GM12891 (cell line): Measurements from ENCODE around the gene ERN1.
"Not testable (repeated sequence)": the region's sequence is repeated elsewhere in the genome, so short reads cannot be mapped to it uniquely, and the experiment has no call there.

Source experiments
- DNase-seq: peaks from one replicate; pipeline ENCODE4 v3.0.0; 2011; ENCODE audit warnings: low spot score; ENCODE audit not compliant: insufficient read length
- FAIRE-seq: peaks from 2 replicates; lab custom pipeline; 2011; peaks lifted over from hg19 to GRCh38; lab: Jason Lieb, UNC
- PAX5 ChIP-seq: IDR thresholded peaks from 2 replicates; pipeline ENCODE4 v1.6.1; 2011; ENCODE audit warnings: low read length, moderate library complexity, mild to moderate bottlenecking; ENCODE audit not compliant: insufficient read depth, severe bottlenecking
- POLR2A ChIP-seq: IDR thresholded peaks from 2 replicates; pipeline ENCODE4 v1.6.1; 2011; ENCODE audit warnings: low read depth, low read length, control low read depth
- POLR2AphosphoS5 ChIP-seq: IDR thresholded peaks from 2 replicates; pipeline ENCODE4 v1.6.1; 2011; ENCODE audit warnings: low read depth, low read length, control low read depth
- POU2F2 ChIP-seq: IDR thresholded peaks from 2 replicates; pipeline ENCODE4 v1.6.1; 2011; ENCODE audit warnings: low read depth, mild to moderate bottlenecking, control low read depth, low read length, moderate library complexity
- SPI1 ChIP-seq: IDR thresholded peaks from 2 replicates; pipeline ENCODE4 v1.6.1; 2011; ENCODE audit warnings: low read depth, low read length, control low read depth
- TAF1 ChIP-seq: IDR thresholded peaks from 2 replicates; pipeline ENCODE4 v1.6.1; 2011; ENCODE audit warnings: low read depth, low read length, control low read depth

Gene ERN1

GRCh38 chr17:64171041-64171440, 41.1 kb upstream of the ERN1 start:
- no peak for DNase-seq
- TF ChIP-seq SPI1 (no peak), POLR2AphosphoS5 (no peak), POU2F2 (no peak), POLR2A (no peak), TAF1 (no peak), PAX5 (no peak)
- FAIRE-seq, result no peak

GRCh38 chr17:64170286-64170685, 40.3 kb upstream of the ERN1 start:
- DNase-seq, result no peak
- TF ChIP-seq POLR2AphosphoS5 (no peak), POLR2A (no peak), SPI1 (no peak), POU2F2 (no peak), TAF1 (no peak), PAX5 (no peak)
- FAIRE-seq, result no peak

- not testable (repeated sequence) for FAIRE-seq, DNase-seq
- TF ChIP-seq SPI1, result peak; percentile 62
Observed at GRCh38 chr17:64167666-64168065, 37.7 kb upstream of the ERN1 start.

GRCh38 chr17:64166876-64167275, 36.9 kb upstream of the ERN1 start:
- FAIRE-seq, result no peak
- TF ChIP-seq SPI1, result no peak
- no peak for TF ChIP-seq POU2F2
- no peak for TF ChIP-seq POLR2A
- no peak for TF ChIP-seq PAX5
- no peak for TF ChIP-seq TAF1
- TF ChIP-seq POLR2AphosphoS5, result no peak
- DNase-seq, result no peak

- FAIRE-seq (no peak), DNase-seq (no peak)
- no peak for TF ChIP-seq SPI1
- no peak for TF ChIP-seq POU2F2
- TF ChIP-seq TAF1, result no peak
- TF ChIP-seq POLR2AphosphoS5, result no peak
- no peak for TF ChIP-seq PAX5
- TF ChIP-seq POLR2A, result no peak
Observed at GRCh38 chr17:64165347-64165746, 35.4 kb upstream of the ERN1 start.

GRCh38 chr17:64164596-64165285, 34.8 kb upstream of the ERN1 start:
- no peak for DNase-seq
- FAIRE-seq, result no peak
- TF ChIP-seq POU2F2, result no peak
- no peak for TF ChIP-seq SPI1
- no peak for TF ChIP-seq TAF1
- TF ChIP-seq PAX5, result no peak

- DNase-seq, result no peak
- no peak for FAIRE-seq
- no peak for TF ChIP-seq POLR2A
- TF ChIP-seq PAX5, result no peak
- TF ChIP-seq POLR2AphosphoS5, result no peak
- no peak for TF ChIP-seq SPI1
- no peak for TF ChIP-seq TAF1
- TF ChIP-seq POU2F2, result no peak
Observed at GRCh38 chr17:64163468-64163867, 33.5 kb upstream of the ERN1 start.

- DNase-seq (no peak), FAIRE-seq (no peak)
- TF ChIP-seq SPI1, result no peak
- TF ChIP-seq POU2F2, result no peak
- no peak for TF ChIP-seq POLR2A
- TF ChIP-seq PAX5, result no peak
- TF ChIP-seq POLR2AphosphoS5, result no peak
- TF ChIP-seq TAF1, result no peak
Observed at GRCh38 chr17:64162554-64162953, 32.6 kb upstream of the ERN1 start.

- TF ChIP-seq PAX5, result no peak
- no peak for TF ChIP-seq POU2F2
- TF ChIP-seq POLR2A, result no peak
- no peak for TF ChIP-seq POLR2AphosphoS5
- TF ChIP-seq SPI1, result no peak
- FAIRE-seq (no peak), DNase-seq (no peak)
Observed at GRCh38 chr17:64161380-64162176, 31.6 kb upstream of the ERN1 start.

GRCh38 chr17:64160378-64160777, 30.4 kb upstream of the ERN1 start:
- FAIRE-seq (no peak), DNase-seq (no peak)
- no peak for TF ChIP-seq POLR2A
- TF ChIP-seq SPI1, result no peak
- TF ChIP-seq POLR2AphosphoS5, result no peak
- no peak for TF ChIP-seq TAF1
- TF ChIP-seq POU2F2, result no peak
- no peak for TF ChIP-seq PAX5
